ENCODE results near the gene CDC42BPA. TPM values are rescaled to one million over a fixed set of nuclear protein-coding genes. Genes with fewer than 3 reads are reported as not detected.

CDC42BPA gene
- total RNA-seq, 1 experiment from 2014 or later = 48.6 TPM

DNA sequence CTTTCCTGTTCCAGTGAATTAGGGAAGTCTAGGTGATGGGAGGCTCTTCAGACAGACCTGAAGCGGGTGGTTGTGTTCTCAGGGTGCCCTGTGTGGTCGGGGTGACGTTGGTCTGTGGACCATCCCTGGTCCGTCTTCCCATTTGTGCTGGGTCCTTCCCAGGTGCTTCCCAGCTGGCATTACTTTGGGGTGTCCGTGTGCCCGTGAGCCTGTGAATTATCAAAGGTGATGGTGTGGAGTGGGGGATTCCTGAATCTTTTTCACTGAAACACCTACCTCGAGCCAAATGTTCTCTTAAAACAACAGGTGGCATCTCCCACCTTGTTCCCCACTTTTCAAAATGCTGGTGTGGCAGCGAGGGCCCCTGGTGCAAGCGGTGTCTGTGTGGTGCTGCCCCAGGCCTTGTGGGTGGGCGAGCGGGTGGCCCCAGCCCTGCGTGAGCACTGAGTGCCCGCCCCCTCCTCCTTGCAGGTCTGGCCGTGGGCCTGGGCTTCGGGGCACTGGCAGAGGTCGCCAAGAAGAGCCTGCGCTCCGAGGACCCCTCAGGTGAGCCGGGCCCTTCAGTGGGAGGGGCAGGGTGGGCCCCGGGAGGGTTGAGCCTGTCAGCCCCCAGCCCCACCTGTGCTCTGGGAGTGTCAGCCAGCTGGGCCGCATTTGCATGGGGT lies 341.2 kb downstream of the CDC42BPA start:
- intact Hi-C loops (cut with micrococcal nuclease; ENCODE audit: unreplicated experiment) = no loop called here
- no peak for DNase-seq
- CTCF ChIA-PET = no interaction called here
- TF ChIP-seq, protein P1, sequence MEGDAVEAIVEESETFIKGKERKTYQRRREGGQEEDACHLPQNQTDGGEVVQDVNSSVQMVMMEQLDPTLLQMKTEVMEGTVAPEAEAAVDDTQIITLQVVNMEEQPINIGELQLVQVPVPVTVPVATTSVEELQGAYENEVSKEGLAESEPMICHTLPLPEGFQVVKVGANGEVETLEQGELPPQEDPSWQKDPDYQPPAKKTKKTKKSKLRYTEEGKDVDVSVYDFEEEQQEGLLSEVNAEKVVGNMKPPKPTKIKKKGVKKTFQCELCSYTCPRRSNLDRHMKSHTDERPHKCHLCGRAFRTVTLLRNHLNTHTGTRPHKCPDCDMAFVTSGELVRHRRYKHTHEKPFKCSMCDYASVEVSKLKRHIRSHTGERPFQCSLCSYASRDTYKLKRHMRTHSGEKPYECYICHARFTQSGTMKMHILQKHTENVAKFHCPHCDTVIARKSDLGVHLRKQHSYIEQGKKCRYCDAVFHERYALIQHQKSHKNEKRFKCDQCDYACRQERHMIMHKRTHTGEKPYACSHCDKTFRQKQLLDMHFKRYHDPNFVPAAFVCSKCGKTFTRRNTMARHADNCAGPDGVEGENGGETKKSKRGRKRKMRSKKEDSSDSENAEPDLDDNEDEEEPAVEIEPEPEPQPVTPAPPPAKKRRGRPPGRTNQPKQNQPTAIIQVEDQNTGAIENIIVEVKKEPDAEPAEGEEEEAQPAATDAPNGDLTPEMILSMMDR (IDR thresholded peaks at IDR 0.05; ENCODE audit: unreplicated experiment) = no peak
- Mint-ChIP-seq H3K4me1 (ENCODE audit: low read depth, unreplicated experiment) (peaks cover 11% of the 10 kb centered on the region), H3K27me3 (ENCODE audit: unreplicated experiment) (no peaks in the 10 kb centered on the region), H3K9me3 (ENCODE audit: low read depth, unreplicated experiment) (peaks cover under 1% of the 10 kb centered on the region), H3K4me3 (ENCODE audit: low read depth, unreplicated experiment) (no peak overlapping the region), H3K27ac (ENCODE audit: unreplicated experiment) (no peak overlapping the region), H3K36me3 (ENCODE audit: insufficient read depth, unreplicated experiment) (peaks cover 16% of the 10 kb centered on the region)
- no TSS peak for BruUV-seq (replicated peaks)

DNA sequence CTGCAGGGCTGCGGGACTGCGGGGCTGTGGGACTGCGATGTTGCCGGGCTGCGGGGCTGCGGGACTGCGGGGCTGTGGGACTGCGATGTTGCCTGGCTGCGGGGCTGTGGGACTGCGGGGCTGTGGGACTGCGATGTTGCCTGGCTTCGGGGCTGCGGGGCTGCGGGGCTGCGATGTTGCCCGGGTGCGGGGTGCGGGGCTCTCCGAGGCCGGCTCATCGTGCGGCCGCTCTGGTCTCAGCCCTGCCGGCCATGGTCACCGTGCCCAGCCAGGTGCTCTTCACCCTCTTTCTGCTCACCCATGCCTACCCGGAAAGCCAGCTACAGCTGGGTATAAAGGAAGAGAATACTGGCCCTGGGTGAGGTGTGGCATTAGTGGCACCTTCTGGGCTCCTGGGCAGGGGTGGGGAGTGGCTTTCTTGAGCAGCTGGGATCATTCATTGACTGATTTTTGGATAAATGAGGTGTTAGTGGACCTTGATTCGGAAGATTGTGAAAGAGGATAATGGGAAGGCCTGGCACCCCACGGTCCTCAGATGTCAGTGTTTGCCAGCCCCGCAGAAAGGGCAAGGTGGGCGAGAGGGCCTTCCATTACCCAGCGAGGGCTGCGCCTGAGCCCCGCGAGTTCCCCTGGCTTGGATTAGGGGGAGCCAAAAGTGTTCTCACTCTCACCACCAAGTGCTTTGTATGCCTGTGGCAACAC lies 341.9 kb downstream of the CDC42BPA start:
- DNase-seq = no peak
- CTCF ChIA-PET = no interaction called here
- intact Hi-C loops (cut with micrococcal nuclease; ENCODE audit: unreplicated experiment) = no loop called here
- no TSS peak for BruUV-seq (replicated peaks)
- H3K4me3 Mint-ChIP-seq (ENCODE audit: low read depth, unreplicated experiment) = no peak overlapping the region
- H3K27ac Mint-ChIP-seq (ENCODE audit: unreplicated experiment) = no peak overlapping the region
- TF ChIP-seq, protein P1 (IDR thresholded peaks at IDR 0.05; ENCODE audit: unreplicated experiment) = no peak
- peaks cover 10% of the 10 kb centered on the region for H3K36me3 Mint-ChIP-seq (ENCODE audit: insufficient read depth, unreplicated experiment)
- peaks cover 11% of the 10 kb centered on the region for H3K4me1 Mint-ChIP-seq (ENCODE audit: low read depth, unreplicated experiment)
- peaks cover 2% of the 10 kb centered on the region for H3K9me3 Mint-ChIP-seq (ENCODE audit: low read depth, unreplicated experiment)
- no peaks in the 10 kb centered on the region for H3K27me3 Mint-ChIP-seq (ENCODE audit: unreplicated experiment)

DNA sequence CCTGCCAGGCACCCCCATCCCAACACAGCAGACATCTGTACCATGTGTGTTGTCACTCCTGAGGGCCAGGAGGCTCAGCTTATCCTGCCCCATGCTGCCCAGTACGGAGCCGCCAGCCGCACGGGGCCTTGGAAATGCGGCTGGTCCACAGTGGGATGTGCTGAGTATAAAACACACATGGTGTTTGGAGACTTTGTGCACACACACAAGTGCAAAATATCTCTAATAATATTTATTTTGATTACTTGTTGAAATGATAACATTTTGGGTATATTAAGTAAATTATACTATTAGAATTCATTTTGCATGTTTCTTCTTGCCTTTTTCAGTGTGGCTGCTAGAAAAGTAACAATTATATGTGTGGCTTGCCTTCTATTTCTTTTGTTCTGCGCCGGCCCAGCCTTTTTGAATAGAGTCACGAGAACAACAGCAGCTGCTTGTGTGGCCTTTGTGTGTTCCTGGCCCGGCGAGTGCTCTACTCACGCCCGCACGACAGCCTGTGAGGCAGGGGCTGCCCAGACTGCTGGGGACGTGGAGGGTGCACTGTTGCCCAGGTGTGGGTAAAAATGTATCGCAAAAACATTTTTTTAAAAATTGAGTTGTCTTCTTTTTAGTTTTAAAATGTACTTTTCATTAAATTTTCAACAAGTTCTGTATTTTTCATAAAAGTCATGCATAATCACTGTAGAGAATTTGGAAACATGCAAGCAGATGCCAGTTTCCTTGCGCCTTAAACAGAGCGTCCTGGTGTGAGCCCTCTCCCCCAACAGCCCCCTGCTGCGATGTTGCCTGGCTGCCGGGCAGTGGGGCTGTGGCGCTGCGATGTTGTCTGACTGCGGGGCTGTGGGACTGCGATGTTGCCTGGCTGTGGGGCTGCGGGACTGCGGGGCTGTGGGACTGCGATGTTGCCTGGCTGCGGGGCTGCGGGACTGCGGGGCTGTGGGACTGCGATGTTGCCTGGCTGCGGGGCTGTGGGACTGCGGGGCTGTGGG lies 342.7 kb downstream of the CDC42BPA start:
- H3K27ac Mint-ChIP-seq (ENCODE audit: unreplicated experiment) = no peak overlapping the region
- no peak overlapping the region for H3K4me3 Mint-ChIP-seq (ENCODE audit: low read depth, unreplicated experiment)
- peaks cover 2% of the 10 kb centered on the region for H3K9me3 Mint-ChIP-seq (ENCODE audit: low read depth, unreplicated experiment)
- CTCF ChIA-PET = no interaction called here
- H3K27me3 Mint-ChIP-seq (ENCODE audit: unreplicated experiment) = no peaks in the 10 kb centered on the region
- no TSS peak for BruUV-seq (replicated peaks)
- no peak for DNase-seq
- TF ChIP-seq, protein P1 (IDR thresholded peaks at IDR 0.05; ENCODE audit: unreplicated experiment) = no peak
- H3K4me1 Mint-ChIP-seq (ENCODE audit: low read depth, unreplicated experiment) = peaks cover 11% of the 10 kb centered on the region
- H3K36me3 Mint-ChIP-seq (ENCODE audit: insufficient read depth, unreplicated experiment) = peaks cover 10% of the 10 kb centered on the region
- intact Hi-C loops (cut with micrococcal nuclease; ENCODE audit: unreplicated experiment) = no loop called here

DNA sequence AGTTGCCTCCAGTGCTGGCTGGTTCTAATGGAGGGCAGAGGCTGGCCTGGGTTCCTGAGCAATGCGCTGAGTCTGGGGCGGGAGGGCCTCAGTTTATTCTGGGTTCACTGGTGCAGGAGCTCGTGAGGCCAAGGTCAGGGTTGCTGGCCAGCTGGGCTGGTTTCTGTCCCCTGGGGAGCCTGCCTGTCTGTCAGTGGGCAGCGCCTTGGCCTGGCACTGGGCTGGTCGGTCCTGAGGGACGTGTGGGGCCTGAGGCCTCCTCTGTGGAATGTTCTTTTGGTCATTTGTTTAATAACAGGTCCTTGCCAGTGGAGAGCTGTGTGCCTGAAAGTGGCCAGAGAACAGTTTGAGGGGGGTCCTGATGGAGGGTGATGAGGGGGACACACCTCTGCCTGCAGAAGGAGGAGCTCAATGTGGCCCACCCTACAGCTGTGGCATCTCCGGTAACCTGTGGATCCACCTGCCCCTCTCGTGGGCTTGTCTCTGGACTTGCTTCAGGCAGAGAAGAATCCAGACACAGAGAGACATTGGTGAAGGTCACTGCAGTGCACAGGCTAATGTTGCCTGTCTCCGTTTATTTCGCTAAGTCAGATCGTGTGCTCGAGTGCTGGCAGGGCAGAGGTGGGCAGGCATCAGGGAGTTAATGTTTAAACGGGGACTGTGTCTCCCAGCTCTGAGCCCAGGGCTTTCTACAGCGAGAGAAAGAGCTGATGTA lies 343.6 kb downstream of the CDC42BPA start:
- Mint-ChIP-seq H3K4me3 (ENCODE audit: low read depth, unreplicated experiment) (no peak overlapping the region), H3K27me3 (ENCODE audit: unreplicated experiment) (no peaks in the 10 kb centered on the region), H3K9me3 (ENCODE audit: low read depth, unreplicated experiment) (peaks cover 2% of the 10 kb centered on the region), H3K27ac (ENCODE audit: unreplicated experiment) (no peak overlapping the region), H3K36me3 (ENCODE audit: insufficient read depth, unreplicated experiment) (peaks cover 10% of the 10 kb centered on the region), H3K4me1 (ENCODE audit: low read depth, unreplicated experiment) (peaks cover 11% of the 10 kb centered on the region)
- BruUV-seq (replicated peaks) = no TSS peak
- CTCF ChIA-PET = no interaction called here
- intact Hi-C loops (cut with micrococcal nuclease; ENCODE audit: unreplicated experiment) = no loop called here
- TF ChIP-seq, protein P1 (IDR thresholded peaks at IDR 0.05; ENCODE audit: unreplicated experiment) = no peak
- DNase-seq = no peak

All from Calu3 (cell line).